Measurements from ENCODE around the gene SPTBN4. TPM values are rescaled to one million over a fixed set of nuclear protein-coding genes. Genes with fewer than 3 reads are reported as not detected.

SPTBN4 gene
- total RNA-seq, 1 experiment from 2014 or later: 1.9 TPM

GRCh38 chr19:40565355-40565754 lies 98.6 kb downstream of the SPTBN4 start:
- H3K36me3 ChIP-seq (ENCODE audit: low read depth, low read length): no peaks in the 10 kb centered on the region
- no peaks in the 10 kb centered on the region for H3K9me2 ChIP-seq (replicated peaks; ENCODE audit: low read length)
- H4K20me1 ChIP-seq (ENCODE audit: low read length): no peaks in the 10 kb centered on the region
- H3K9ac ChIP-seq (ENCODE audit: low read length): no peak overlapping the region
- no TSS peak for BruUV-seq (replicated peaks)
- DNase-seq (no peak), ATAC-seq (no peak)
- H3K4me1 ChIP-seq (ENCODE audit: insufficient read depth, low read length): peaks cover 6% of the 10 kb centered on the region
- H2AFZ ChIP-seq (ENCODE audit: low read length): no peak overlapping the region
- no peak overlapping the region for H3K27ac ChIP-seq (ENCODE audit: low read length)
- no peak overlapping the region for H3K4me2 ChIP-seq (ENCODE audit: low read length)
- ChIA-PET POLR2A (ENCODE audit: unreplicated experiment) (no interaction called here), CTCF (no interaction called here)
- H3K79me2 ChIP-seq (ENCODE audit: low read length): no peaks in the 10 kb centered on the region
- H3K9me3 ChIP-seq (ENCODE audit: low read length): no peaks in the 10 kb centered on the region
- H3F3A ChIP-seq (ENCODE audit: low read length, unreplicated experiment): no peaks in the 10 kb centered on the region
- intact Hi-C loops (cut with micrococcal nuclease): no loop called here
- H3K27me3 ChIP-seq (ENCODE audit: low read length): no peaks in the 10 kb centered on the region
- no peak overlapping the region for H3K4me3 ChIP-seq (ENCODE audit: low read length)
- no peak for TF ChIP-seq EZH2phosphoT487 (IDR thresholded peaks at IDR 0.05; ENCODE audit: borderline replicate concordance, low read length)
- TF ChIP-seq EZH2 (IDR thresholded peaks at IDR 0.05; ENCODE audit: low read length, unreplicated experiment): no peak
- no peak for TF ChIP-seq CTCF (conservative IDR thresholded peaks at IDR 0.05; ENCODE audit: low read depth, low read length)

- BruUV-seq (replicated peaks): no TSS peak
- no peak for DNase-seq
- Histone ChIP-seq H3K9me3 (ENCODE audit: low read length) (no peaks in the 10 kb centered on the region), H3K4me3 (ENCODE audit: low read length) (no peak overlapping the region), H3F3A (ENCODE audit: low read length, unreplicated experiment) (no peaks in the 10 kb centered on the region), H3K9me2 (replicated peaks; ENCODE audit: low read length) (no peaks in the 10 kb centered on the region), H3K27ac (ENCODE audit: low read length) (no peak overlapping the region), H3K9ac (ENCODE audit: low read length) (no peak overlapping the region), H3K36me3 (ENCODE audit: low read depth, low read length) (no peaks in the 10 kb centered on the region), H3K4me1 (ENCODE audit: insufficient read depth, low read length) (peaks cover 6% of the 10 kb centered on the region), H3K79me2 (ENCODE audit: low read length) (no peaks in the 10 kb centered on the region), H2AFZ (ENCODE audit: low read length) (no peak overlapping the region), H3K27me3 (ENCODE audit: low read length) (no peaks in the 10 kb centered on the region), H4K20me1 (ENCODE audit: low read length) (no peaks in the 10 kb centered on the region), H3K4me2 (ENCODE audit: low read length) (no peak overlapping the region)
- POLR2A ChIA-PET (ENCODE audit: unreplicated experiment): no interaction called here
- TF ChIP-seq EZH2phosphoT487 (IDR thresholded peaks at IDR 0.05; ENCODE audit: borderline replicate concordance, low read length) (no peak), CTCF (conservative IDR thresholded peaks at IDR 0.05; ENCODE audit: low read depth, low read length) (no peak), EZH2 (IDR thresholded peaks at IDR 0.05; ENCODE audit: low read length, unreplicated experiment) (no peak)
- ATAC-seq: no peak
- CTCF ChIA-PET: no interaction called here
- intact Hi-C loops (cut with micrococcal nuclease): no loop called here
Measured at GRCh38 chr19:40565910-40566495, 99.2 kb downstream of the SPTBN4 start.

DNA sequence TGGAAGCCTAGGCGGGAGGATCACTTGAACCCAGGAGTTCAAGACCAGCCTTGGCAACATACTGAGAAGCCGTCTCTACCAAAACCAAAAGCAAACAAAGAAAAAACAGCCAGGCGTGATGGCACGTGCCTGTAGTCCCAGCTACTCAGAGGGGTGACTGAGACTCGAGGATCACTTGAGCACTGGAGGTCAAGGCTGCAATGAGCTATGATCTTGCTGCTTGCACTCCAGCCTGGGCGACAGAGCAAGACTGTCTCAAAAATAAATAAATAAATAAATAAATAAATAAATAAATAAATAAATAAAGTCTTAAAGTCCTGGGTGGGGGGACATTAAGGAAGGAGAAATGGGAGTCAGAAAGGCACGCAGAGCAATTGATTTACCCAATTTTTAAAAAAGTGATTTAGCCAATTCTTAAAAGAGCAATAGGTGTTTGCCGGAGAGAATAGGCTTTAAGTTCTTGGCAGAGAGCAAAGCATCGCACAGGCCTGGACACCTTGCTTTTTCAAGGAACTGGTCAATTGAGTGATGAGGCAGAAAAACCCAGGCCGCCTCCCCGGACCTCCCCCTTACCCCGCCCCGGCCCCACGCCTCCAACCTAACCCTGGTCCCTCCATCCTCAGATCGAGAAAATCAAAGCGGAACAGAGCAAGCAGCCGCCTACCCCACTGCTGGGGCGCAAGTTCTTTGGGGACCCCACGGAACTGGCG lies 100.4 kb downstream of the SPTBN4 start:
- ChIA-PET CTCF (no interaction called here), POLR2A (ENCODE audit: unreplicated experiment) (no interaction called here)
- H3K4me2 ChIP-seq (ENCODE audit: low read length): no peak overlapping the region
- BruUV-seq (replicated peaks): no TSS peak
- ATAC-seq (no peak), DNase-seq (no peak)
- H3K36me3 ChIP-seq (ENCODE audit: low read depth, low read length): no peaks in the 10 kb centered on the region
- H3K27me3 ChIP-seq (ENCODE audit: low read length): no peaks in the 10 kb centered on the region
- TF ChIP-seq CTCF (conservative IDR thresholded peaks at IDR 0.05; ENCODE audit: low read depth, low read length): no peak
- no peak for TF ChIP-seq EZH2phosphoT487 (IDR thresholded peaks at IDR 0.05; ENCODE audit: borderline replicate concordance, low read length)
- no peak for TF ChIP-seq EZH2 (IDR thresholded peaks at IDR 0.05; ENCODE audit: low read length, unreplicated experiment)
- peaks cover 6% of the 10 kb centered on the region for H3K4me1 ChIP-seq (ENCODE audit: insufficient read depth, low read length)
- no peak overlapping the region for H3K4me3 ChIP-seq (ENCODE audit: low read length)
- H2AFZ ChIP-seq (ENCODE audit: low read length): no peak overlapping the region
- no peak overlapping the region for H3K27ac ChIP-seq (ENCODE audit: low read length)
- intact Hi-C loops (cut with micrococcal nuclease): no loop called here
- no peaks in the 10 kb centered on the region for H4K20me1 ChIP-seq (ENCODE audit: low read length)
- no peaks in the 10 kb centered on the region for H3K9me3 ChIP-seq (ENCODE audit: low read length)
- H3K9me2 ChIP-seq (replicated peaks; ENCODE audit: low read length): no peaks in the 10 kb centered on the region
- H3F3A ChIP-seq (ENCODE audit: low read length, unreplicated experiment): no peaks in the 10 kb centered on the region
- H3K79me2 ChIP-seq (ENCODE audit: low read length): no peaks in the 10 kb centered on the region
- no peak overlapping the region for H3K9ac ChIP-seq (ENCODE audit: low read length)
